OCI-LY1 (cell line): ENCODE data around the gene THAP12.
"Not testable (repeated sequence)": the region's sequence is repeated elsewhere in the genome, so short reads cannot be mapped to it uniquely, and the experiment has no call there.

Experiments used
- H2AFZ ChIP-seq: fragments of 200-600 bp; sonication (generic), shearing (Covaris generic); 2 replicates; pipeline ENCODE4 v1.6.0; 2014; ENCODE audit warnings: antibody characterized with exemption, mild to moderate bottlenecking, low read length
- H3F3A ChIP-seq: fragments of 200-600 bp; sonication (generic), shearing (Covaris generic); 2 replicates; pipeline ENCODE4 v1.6.0; 2014; ENCODE audit warnings: mild to moderate bottlenecking, antibody characterized with exemption, low read length, moderate library complexity; ENCODE audit not compliant: insufficient read depth
- H3K27ac ChIP-seq: fragments of 200-600 bp; sonication (generic); 2 replicates; pipeline ENCODE4 v1.5.1; 2014; ENCODE audit warnings: low read length, mixed run types, mild to moderate bottlenecking, low read depth; ENCODE audit not compliant: poor library complexity, severe bottlenecking
- H3K27me3 ChIP-seq: fragments of 200-600 bp; sonication (generic); 2 replicates; pipeline ENCODE4 v1.6.0; 2014; ENCODE audit warnings: antibody characterized with exemption, mild to moderate bottlenecking, low read length, moderate library complexity; ENCODE audit not compliant: insufficient read depth
- H3K36me3 ChIP-seq: fragments of 200-600 bp; sonication (generic); 2 replicates; pipeline ENCODE4 v1.6.1; 2014; ENCODE audit warnings: mild to moderate bottlenecking, antibody characterized with exemption, low read length, moderate library complexity, mixed read lengths; ENCODE audit not compliant: insufficient read depth
- H3K4me1 ChIP-seq: fragments of 200-600 bp; sonication (generic); 2 replicates; pipeline ENCODE4 v1.5.1; 2014; ENCODE audit warnings: mild to moderate bottlenecking, low read length, moderate library complexity; ENCODE audit not compliant: insufficient read depth, severe bottlenecking
- H3K4me2 ChIP-seq: fragments of 200-600 bp; sonication (generic), shearing (Covaris generic); 2 replicates; pipeline ENCODE4 v1.6.1; 2014; ENCODE audit warnings: low read length
- H3K4me3 ChIP-seq: fragments of 200-600 bp; sonication (generic); 2 replicates; pipeline ENCODE4 v1.5.1; 2014; ENCODE audit warnings: low read length, low read depth, mild to moderate bottlenecking, mixed read lengths; ENCODE audit not compliant: poor library complexity, severe bottlenecking
- H3K79me2 ChIP-seq: fragments of 200-600 bp; shearing (Covaris generic); 2 replicates; pipeline ENCODE4 v1.6.1; 2016; ENCODE audit warnings: mixed run types, low read length, mixed read lengths; ENCODE audit not compliant: insufficient read depth
- H3K9ac ChIP-seq: fragments of 200-600 bp; sonication (generic), shearing (Covaris generic); 2 replicates; pipeline ENCODE4 v1.6.1; 2014; ENCODE audit warnings: mild to moderate bottlenecking, low read length, mixed read lengths
- H3K9me2 ChIP-seq: fragments of 200-600 bp; sonication (generic), shearing (Covaris generic); 2 replicates; pipeline ENCODE4 v1.6.1; 2014; ENCODE audit warnings: low read depth, mild to moderate bottlenecking, low read length, mixed read lengths
- H3K9me3 ChIP-seq: fragments of 200-600 bp; shearing (Covaris generic); 2 replicates; pipeline ENCODE4 v1.6.1; 2014; ENCODE audit warnings: low read length, mixed read lengths
- H4K20me1 ChIP-seq: fragments of 200-600 bp; sonication (generic), shearing (Covaris generic); 2 replicates; pipeline ENCODE4 v1.6.0; 2016; ENCODE audit warnings: mild to moderate bottlenecking, low read length; ENCODE audit not compliant: insufficient read depth
- EZH2 ChIP-seq: fragments of 200-600 bp; sonication (generic), shearing (Covaris generic); IDR thresholded peaks from 2 replicates; pipeline ENCODE4 v1.8.0; 2017; ENCODE audit warnings: borderline replicate concordance, mixed run types, mild to moderate bottlenecking, antibody characterized with exemption, low read length, moderate library complexity, mixed read lengths
- TF ChIP-seq, protein P1 (sequence below): fragments of 200-600 bp; sonication (generic), shearing (Covaris generic); IDR thresholded peaks from 2 replicates; pipeline ENCODE4 v1.5.1; 2017; ENCODE audit warnings: mild to moderate bottlenecking, antibody characterized with exemption, low read length, moderate library complexity, mixed read lengths

THAP12 gene

GRCh38 chr11:76325185-76325584 is 55.7 kb downstream of the THAP12 start:
- no peaks in the 10 kb centered on the region for H3K79me2 ChIP-seq
- H3F3A ChIP-seq, result no peaks in the 10 kb centered on the region
- no peaks in the 10 kb centered on the region for H3K36me3 ChIP-seq
- TF ChIP-seq EZH2, result no peak
- TF ChIP-seq, protein P1, sequence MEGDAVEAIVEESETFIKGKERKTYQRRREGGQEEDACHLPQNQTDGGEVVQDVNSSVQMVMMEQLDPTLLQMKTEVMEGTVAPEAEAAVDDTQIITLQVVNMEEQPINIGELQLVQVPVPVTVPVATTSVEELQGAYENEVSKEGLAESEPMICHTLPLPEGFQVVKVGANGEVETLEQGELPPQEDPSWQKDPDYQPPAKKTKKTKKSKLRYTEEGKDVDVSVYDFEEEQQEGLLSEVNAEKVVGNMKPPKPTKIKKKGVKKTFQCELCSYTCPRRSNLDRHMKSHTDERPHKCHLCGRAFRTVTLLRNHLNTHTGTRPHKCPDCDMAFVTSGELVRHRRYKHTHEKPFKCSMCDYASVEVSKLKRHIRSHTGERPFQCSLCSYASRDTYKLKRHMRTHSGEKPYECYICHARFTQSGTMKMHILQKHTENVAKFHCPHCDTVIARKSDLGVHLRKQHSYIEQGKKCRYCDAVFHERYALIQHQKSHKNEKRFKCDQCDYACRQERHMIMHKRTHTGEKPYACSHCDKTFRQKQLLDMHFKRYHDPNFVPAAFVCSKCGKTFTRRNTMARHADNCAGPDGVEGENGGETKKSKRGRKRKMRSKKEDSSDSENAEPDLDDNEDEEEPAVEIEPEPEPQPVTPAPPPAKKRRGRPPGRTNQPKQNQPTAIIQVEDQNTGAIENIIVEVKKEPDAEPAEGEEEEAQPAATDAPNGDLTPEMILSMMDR, result no peak
- H3K4me3 ChIP-seq, result no peak overlapping the region
- no peaks in the 10 kb centered on the region for H3K4me1 ChIP-seq
- no peak overlapping the region for H3K9ac ChIP-seq
- no peak overlapping the region for H3K27ac ChIP-seq
- H4K20me1 ChIP-seq, result no peaks in the 10 kb centered on the region
- no peaks in the 10 kb centered on the region for H3K9me3 ChIP-seq
- no peak overlapping the region for H2AFZ ChIP-seq
- no peak overlapping the region for H3K4me2 ChIP-seq
- H3K9me2 ChIP-seq, result no peaks in the 10 kb centered on the region
- H3K27me3 ChIP-seq, result no peaks in the 10 kb centered on the region; the same call in 1 of the 2 replicates

- H3K27me3 ChIP-seq, result no peaks in the 10 kb centered on the region; the same call in 1 of the 2 replicates
- no peaks in the 10 kb centered on the region for H3K36me3 ChIP-seq
- TF ChIP-seq EZH2, result no peak
- TF ChIP-seq, protein P1, result no peak
- no peaks in the 10 kb centered on the region for H3K4me1 ChIP-seq
- H3K9ac ChIP-seq, result no peak overlapping the region
- H4K20me1 ChIP-seq, result no peaks in the 10 kb centered on the region
- no peak overlapping the region for H3K27ac ChIP-seq
- H2AFZ ChIP-seq, result no peak overlapping the region
- no peaks in the 10 kb centered on the region for H3F3A ChIP-seq
- no peaks in the 10 kb centered on the region for H3K9me3 ChIP-seq
- H3K4me2 ChIP-seq, result no peak overlapping the region
- no peaks in the 10 kb centered on the region for H3K79me2 ChIP-seq
- H3K9me2 ChIP-seq, result no peaks in the 10 kb centered on the region
- no peak overlapping the region for H3K4me3 ChIP-seq
Measured at GRCh38 chr11:76323804-76324203, 57.1 kb downstream of the THAP12 start.

GRCh38 chr11:76323375-76323774 is 57.6 kb downstream of the THAP12 start:
- H4K20me1 ChIP-seq, H2AFZ ChIP-seq, H3K27ac ChIP-seq, H3K79me2 ChIP-seq, H3K4me2 ChIP-seq, H3K4me3 ChIP-seq, H3K4me1 ChIP-seq, H3K27me3 ChIP-seq, H3K9me3 ChIP-seq, H3K36me3 ChIP-seq, H3K9me2 ChIP-seq, H3K9ac ChIP-seq, H3F3A ChIP-seq: not testable (repeated sequence)

DNA sequence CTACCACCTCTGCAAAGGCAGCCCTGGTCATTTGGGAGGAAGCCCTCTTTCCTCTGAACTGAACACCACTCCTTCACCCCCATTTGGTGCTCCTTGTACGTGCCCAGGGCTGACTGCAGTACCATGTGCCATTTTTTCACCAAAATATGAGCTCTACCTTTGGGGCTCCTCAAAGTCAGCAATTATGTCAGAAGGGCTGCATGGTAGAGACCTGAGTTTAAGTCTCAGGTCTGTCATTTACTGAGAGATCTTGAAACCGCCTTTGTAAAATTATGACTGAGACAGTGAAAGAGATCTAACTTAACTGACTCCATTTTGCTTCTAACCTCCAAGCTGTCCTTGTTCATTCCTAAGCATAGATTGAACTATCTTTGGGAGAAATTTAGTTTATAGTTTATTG is 58.0 kb downstream of the THAP12 start:
- no peaks in the 10 kb centered on the region for H3K36me3 ChIP-seq
- no peak overlapping the region for H2AFZ ChIP-seq
- H3K4me1 ChIP-seq, result no peaks in the 10 kb centered on the region
- H3K9me3 ChIP-seq, result no peaks in the 10 kb centered on the region
- H3K9ac ChIP-seq, result no peak overlapping the region
- no peak overlapping the region for H3K4me3 ChIP-seq
- no peaks in the 10 kb centered on the region for H4K20me1 ChIP-seq
- no peaks in the 10 kb centered on the region for H3K79me2 ChIP-seq
- H3K27me3 ChIP-seq, result no peaks in the 10 kb centered on the region; the same call in 1 of the 2 replicates
- H3K9me2 ChIP-seq, result no peaks in the 10 kb centered on the region
- no peaks in the 10 kb centered on the region for H3F3A ChIP-seq
- no peak for TF ChIP-seq EZH2
- TF ChIP-seq, protein P1, result no peak
- no peak overlapping the region for H3K4me2 ChIP-seq
- H3K27ac ChIP-seq, result no peak overlapping the region
